Upper lobe of left lung (tissue), 4 donors: ENCODE data around the gene TAF15.

Source experiments
- EP300 ChIP-seq, 4 donors: sonication (generic); formaldehyde crosslinking; IDR thresholded peaks; one replicate each; pipeline ENCODE4 v1.5.1; 2017; ENCODE audit warnings: antibody characterized with exemption in 4 of 4, control low read depth in 2 of 4
- TF ChIP-seq, protein P1 (sequence below), 6 experiments: fragments of 450-650 bp in 4 of 6; fragments of 200-600 bp in 2 of 6; sonication (generic) in 2 of 6; IDR thresholded peaks; one replicate each; pipeline ENCODE4 v1.5.1; 2016 to 2019; ENCODE audit warnings: antibody characterized with exemption in 6 of 6

DNA sequence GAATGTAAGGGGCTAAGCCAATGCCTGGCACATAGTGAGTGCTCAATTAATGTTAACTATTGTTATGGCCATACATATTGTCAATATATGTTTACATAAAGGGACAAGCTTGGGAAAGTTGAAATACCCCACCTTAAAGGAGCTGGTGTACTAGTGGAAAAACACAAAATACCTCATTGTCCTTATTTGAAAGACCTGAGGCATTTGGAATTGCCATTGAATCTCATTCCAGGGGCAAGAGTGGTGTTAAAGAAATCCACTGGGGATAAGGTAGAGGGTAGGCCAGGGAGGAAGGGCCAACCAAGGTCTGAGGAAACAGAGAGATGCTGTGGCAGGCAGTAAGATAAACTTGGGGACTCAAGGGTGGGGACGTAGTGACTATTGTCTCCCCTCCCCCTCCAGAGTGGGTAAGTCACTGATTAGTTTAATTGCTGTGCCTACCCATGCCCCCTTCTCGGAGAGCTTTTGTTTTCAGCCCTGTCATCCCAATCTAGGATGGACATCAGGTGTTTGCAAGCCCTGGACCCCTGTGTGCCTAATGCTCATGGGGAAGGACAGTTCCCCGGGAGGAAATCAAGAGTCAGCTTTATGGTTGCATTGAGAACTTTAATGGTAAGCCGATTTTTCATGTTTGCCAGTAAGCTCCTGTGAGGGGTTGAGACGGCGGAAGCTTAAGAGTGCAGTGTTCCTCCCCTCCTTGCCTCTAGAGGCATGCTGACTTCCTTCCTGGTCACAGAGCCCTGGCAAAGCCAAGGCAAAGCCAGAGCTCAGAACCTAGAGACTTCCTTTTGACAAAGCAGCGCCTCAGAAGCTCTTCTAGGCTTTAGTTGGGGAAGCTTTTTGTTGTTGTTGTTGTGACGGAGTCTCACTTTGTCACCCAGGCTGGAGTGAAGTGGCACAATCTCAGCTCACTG lies 61.9 kb downstream of the TAF15 start:
- TF ChIP-seq EP300 (IDR thresholded peaks at IDR 0.05), result no peak
- TF ChIP-seq, protein P1, sequence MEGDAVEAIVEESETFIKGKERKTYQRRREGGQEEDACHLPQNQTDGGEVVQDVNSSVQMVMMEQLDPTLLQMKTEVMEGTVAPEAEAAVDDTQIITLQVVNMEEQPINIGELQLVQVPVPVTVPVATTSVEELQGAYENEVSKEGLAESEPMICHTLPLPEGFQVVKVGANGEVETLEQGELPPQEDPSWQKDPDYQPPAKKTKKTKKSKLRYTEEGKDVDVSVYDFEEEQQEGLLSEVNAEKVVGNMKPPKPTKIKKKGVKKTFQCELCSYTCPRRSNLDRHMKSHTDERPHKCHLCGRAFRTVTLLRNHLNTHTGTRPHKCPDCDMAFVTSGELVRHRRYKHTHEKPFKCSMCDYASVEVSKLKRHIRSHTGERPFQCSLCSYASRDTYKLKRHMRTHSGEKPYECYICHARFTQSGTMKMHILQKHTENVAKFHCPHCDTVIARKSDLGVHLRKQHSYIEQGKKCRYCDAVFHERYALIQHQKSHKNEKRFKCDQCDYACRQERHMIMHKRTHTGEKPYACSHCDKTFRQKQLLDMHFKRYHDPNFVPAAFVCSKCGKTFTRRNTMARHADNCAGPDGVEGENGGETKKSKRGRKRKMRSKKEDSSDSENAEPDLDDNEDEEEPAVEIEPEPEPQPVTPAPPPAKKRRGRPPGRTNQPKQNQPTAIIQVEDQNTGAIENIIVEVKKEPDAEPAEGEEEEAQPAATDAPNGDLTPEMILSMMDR (IDR thresholded peaks at IDR 0.05), result no peak
